IPS DF 6.9 (cell line): ENCODE data around the gene DUOX1.
"Not testable (repeated sequence)": the region's sequence is repeated elsewhere in the genome, so short reads cannot be mapped to it uniquely, and the experiment has no call there.

Experiments
- DNase-seq: peaks from one replicate; pipeline ENCODE4 v3.0.0-alpha.2; 2013; ENCODE audit warnings: low read depth, low spot score
- H3K27ac ChIP-seq: one replicate; pipeline ENCODE4 v1.5.1; 2013; ENCODE audit warnings: low read length, control low read depth
- H3K27me3 ChIP-seq: 2 replicates; pipeline ENCODE4 v1.6.1; 2013; ENCODE audit warnings: mild to moderate bottlenecking, low read length; ENCODE audit not compliant: control insufficient read depth, insufficient read depth
- H3K36me3 ChIP-seq: 2 replicates; pipeline ENCODE4 v1.6.1; 2013; ENCODE audit warnings: low read length; ENCODE audit not compliant: control insufficient read depth, insufficient read depth
- H3K4me1 ChIP-seq: 2 replicates; pipeline ENCODE4 v1.6.1; 2013; ENCODE audit warnings: low read length; ENCODE audit not compliant: control insufficient read depth, insufficient read depth
- H3K4me3 ChIP-seq: 2 replicates; pipeline ENCODE4 v1.5.1; 2013; ENCODE audit warnings: mild to moderate bottlenecking, low read length
- H3K9me3 ChIP-seq: 2 replicates; pipeline ENCODE4 v1.6.1; 2013; ENCODE audit warnings: low read length, inconsistent platforms; ENCODE audit not compliant: control insufficient read depth, insufficient read depth
- WGBS: extraction: QIAGEN DNeasy Blood & Tissue Kit; methylation state at CpG from one replicate; pipeline ENCODE4 v1.1.7; 2013; ENCODE audit warnings: mixed read lengths, missing lambda C conversion rate; ENCODE audit not compliant: insufficient read length, insufficient coverage; 5-methylcytosine and 5-hydroxymethylcytosine counted together

Gene DUOX1

GRCh38 chr15:45093013-45093412 lies 36.8 kb upstream of the DUOX1 start:
- Histone ChIP-seq H3K9me3 (no peaks in the 10 kb centered on the region), H3K27me3 (no peaks in the 10 kb centered on the region)

GRCh38 chr15:45093622-45094357 lies 36.0 kb upstream of the DUOX1 start:
- H3K27ac ChIP-seq = no peak overlapping the region
- no peaks in the 10 kb centered on the region for H3K27me3 ChIP-seq
- no CpG with 5 or more reads among the region's 11 CpGs for WGBS

More at GRCh38 chr15:45093013-45093412, 36.8 kb upstream of the DUOX1 start:
- Histone ChIP-seq H3K27ac (no peak overlapping the region), H3K36me3 (no peaks in the 10 kb centered on the region), H3K4me1 (no peaks in the 10 kb centered on the region), H3K4me3 (no peak overlapping the region)
- DNase-seq = no peak
- WGBS = no CpG with 5 or more reads among the region's 4 CpGs

GRCh38 chr15:45094358-45094730 lies 35.5 kb upstream of the DUOX1 start:
- no peaks in the 10 kb centered on the region for H3K9me3 ChIP-seq
- no peaks in the 10 kb centered on the region for H3K4me1 ChIP-seq
- H3K36me3 ChIP-seq = no peaks in the 10 kb centered on the region
- H3K27me3 ChIP-seq = no peaks in the 10 kb centered on the region
- H3K4me3 ChIP-seq = no peak overlapping the region
- no CpG with 5 or more reads among the region's 9 CpGs for WGBS
- DNase-seq = no peak
- H3K27ac ChIP-seq = no peak overlapping the region

More at GRCh38 chr15:45093622-45094357, 36.0 kb upstream of the DUOX1 start:
- Histone ChIP-seq H3K36me3 (no peaks in the 10 kb centered on the region), H3K4me3 (no peak overlapping the region), H3K4me1 (no peaks in the 10 kb centered on the region), H3K9me3 (no peaks in the 10 kb centered on the region)
- no peak for DNase-seq

GRCh38 chr15:45095661-45096060 lies 34.1 kb upstream of the DUOX1 start:
- Histone ChIP-seq H3K27me3 (no peaks in the 10 kb centered on the region), H3K4me1 (0 out of 2 replicates have a peak, but pooled peaks cover 1% of the 10 kb centered on the region), H3K36me3 (no peaks in the 10 kb centered on the region), H3K27ac (no peak overlapping the region), H3K4me3 (no peak overlapping the region), H3K9me3 (no peaks in the 10 kb centered on the region)
- DNase-seq = no peak
- WGBS = no CpG with 5 or more reads among the region's 11 CpGs

- no CpG with 5 or more reads among the region's 7 CpGs for WGBS
- Histone ChIP-seq H3K4me3 (no peak overlapping the region), H3K4me1 (peaks cover 7% of the 10 kb centered on the region; the same call in 1 of the 2 replicates), H3K27me3 (no peaks in the 10 kb centered on the region), H3K27ac (no peak overlapping the region), H3K9me3 (no peaks in the 10 kb centered on the region), H3K36me3 (no peaks in the 10 kb centered on the region)
- no peak for DNase-seq
These were observed 32.3 kb upstream of the DUOX1 start for GRCh38 chr15:45097466-45097865.

- Histone ChIP-seq H3K9me3 (no peaks in the 10 kb centered on the region), H3K4me1 (peaks cover 7% of the 10 kb centered on the region; the same call in 1 of the 2 replicates), H3K36me3 (no peaks in the 10 kb centered on the region), H3K27me3 (no peaks in the 10 kb centered on the region), H3K27ac (no peak overlapping the region), H3K4me3 (no peak overlapping the region)
- no CpG with 5 or more reads among the region's 23 CpGs for WGBS
- DNase-seq = no peak
These were observed 30.1 kb upstream of the DUOX1 start for GRCh38 chr15:45099549-45100165.

GRCh38 chr15:45100884-45101625 lies 28.7 kb upstream of the DUOX1 start:
- Histone ChIP-seq H3K9me3 (no peaks in the 10 kb centered on the region), H3K36me3 (no peaks in the 10 kb centered on the region), H3K4me1 (peaks cover 7% of the 10 kb centered on the region; the same call in 1 of the 2 replicates), H3K27ac (no peak overlapping the region), H3K4me3 (no peak overlapping the region), H3K27me3 (no peaks in the 10 kb centered on the region)
- DNase-seq = no peak
- no CpG with 5 or more reads among the region's 7 CpGs for WGBS

- no CpG with 5 or more reads among the region's 12 CpGs for WGBS
These were observed 28.0 kb upstream of the DUOX1 start for GRCh38 chr15:45101749-45102148.

GRCh38 chr15:45102226-45102625 lies 27.6 kb upstream of the DUOX1 start:
- Histone ChIP-seq H3K36me3 (no peaks in the 10 kb centered on the region), H3K4me1 (peaks cover 7% of the 10 kb centered on the region; the same call in 1 of the 2 replicates), H3K27me3 (no peaks in the 10 kb centered on the region), H3K4me3 (no peak overlapping the region), H3K27ac (no peak overlapping the region), H3K9me3 (no peaks in the 10 kb centered on the region)
- no CpG with 5 or more reads among the region's 6 CpGs for WGBS
- DNase-seq = no peak

More at GRCh38 chr15:45101749-45102148, 28.0 kb upstream of the DUOX1 start:
- Histone ChIP-seq H3K4me1 (peaks cover 7% of the 10 kb centered on the region; the same call in 1 of the 2 replicates), H3K27me3 (no peaks in the 10 kb centered on the region), H3K36me3 (no peaks in the 10 kb centered on the region), H3K9me3 (no peaks in the 10 kb centered on the region), H3K4me3 (no peak overlapping the region), H3K27ac (no peak overlapping the region)
- no peak for DNase-seq

GRCh38 chr15:45104170-45104569 lies 25.6 kb upstream of the DUOX1 start:
- not testable (repeated sequence) for H3K27ac ChIP-seq, H3K4me3 ChIP-seq, H3K4me1 ChIP-seq, H3K27me3 ChIP-seq, H3K9me3 ChIP-seq, DNase-seq, H3K36me3 ChIP-seq
- WGBS = no CpG with 5 or more reads among the region's 9 CpGs
